ENCODE measurements around the gene DEGS1.

GRCh38 chr1:224149709-224150108 lies 33.3 kb upstream of the DEGS1 start:
- no peak for TF ChIP-seq CTCF (IDR thresholded peaks at IDR 0.05)
- no peak for TF ChIP-seq POLR2A (IDR thresholded peaks at IDR 0.05)
